CD4-positive, alpha-beta memory T cell (primary cell): Measurements from ENCODE around the gene PGAM2. TPM values are rescaled to one million over a fixed set of nuclear protein-coding genes. Genes with fewer than 3 reads are reported as not detected.
A peak's percentile ranks its signal among the peaks of the same experiment; 100 is the strongest.

Source experiments
- CTCF ChIA-PET: fragments of 350-600 bp; sonication (Branson Sonifier 250); formaldehyde crosslinking; loops from one replicate; lab custom pipeline; 2021; ENCODE audit warnings: inconsistent platforms; ENCODE audit not compliant: partially characterized antibody; lab: Charles Lee
- POLR2A ChIA-PET: fragments of 350-600 bp; sonication (Branson Sonifier 250); formaldehyde crosslinking; loops from one replicate; lab custom pipeline; 2021; ENCODE audit not compliant: partially characterized antibody; lab: Charles Lee
- DNase-seq, 5 donors: peaks; one replicate each; pipeline versions ENCODE4 v3.0.0 to v3.0.0-alpha.2; 2020 to 2022; ENCODE audit warnings: mixed read lengths in 1 of 5
- H3K27ac ChIP-seq: one replicate; pipeline ENCODE4 v1.7.0; 2013; ENCODE audit warnings: low read depth, low read length
- H3K27me3 ChIP-seq: 2 replicates; pipeline ENCODE4 v1.7.0; 2013; ENCODE audit warnings: mild to moderate bottlenecking, low read length, moderate library complexity; ENCODE audit not compliant: insufficient read depth
- H3K36me3 ChIP-seq: 2 replicates; pipeline ENCODE4 v1.7.0; 2013; ENCODE audit warnings: mild to moderate bottlenecking, low read length, moderate library complexity; ENCODE audit not compliant: insufficient read depth
- H3K4me1 ChIP-seq: 2 replicates; pipeline ENCODE4 v1.7.0; 2013; ENCODE audit warnings: mild to moderate bottlenecking, low read length, moderate library complexity; ENCODE audit not compliant: insufficient read depth
- H3K4me3 ChIP-seq, 2 donors: one replicate each; pipeline ENCODE4 v1.7.0; 2013; ENCODE audit warnings: low read length in 2 of 2, mild to moderate bottlenecking in 1 of 2
- H3K9me3 ChIP-seq, 2 donors: one replicate each; pipeline ENCODE4 v1.7.0; 2013; ENCODE audit warnings: low read length in 2 of 2, control low read depth in 1 of 2; ENCODE audit not compliant: control insufficient read depth in 1 of 2
- H3K27ac Mint-ChIP-seq, 7 donors: one replicate each; pipeline ENCODE4 v1.8.0; 2020 to 2021; ENCODE audit warnings: mixed read lengths in 7 of 7, mild to moderate bottlenecking in 6 of 7, inconsistent platforms in 3 of 7, moderate library complexity in 3 of 7
- H3K27me3 Mint-ChIP-seq, 2 donors: one replicate each; pipeline ENCODE4 v1.8.0; 2020 to 2021; ENCODE audit warnings: mixed read lengths in 2 of 2
- H3K36me3 Mint-ChIP-seq, 2 donors: one replicate each; pipeline ENCODE4 v1.8.0; 2020 to 2021; ENCODE audit warnings: mixed read lengths in 2 of 2, inconsistent platforms in 1 of 2, mild to moderate bottlenecking in 1 of 2
- H3K4me1 Mint-ChIP-seq, 4 donors: one replicate each; pipeline ENCODE4 v1.8.0; 2020 to 2021; ENCODE audit warnings: mixed read lengths in 4 of 4, mild to moderate bottlenecking in 1 of 4
- H3K4me3 Mint-ChIP-seq, 8 donors: one replicate each; pipeline ENCODE4 v1.8.0; 2020 to 2021; ENCODE audit warnings: mixed read lengths in 8 of 8, mild to moderate bottlenecking in 7 of 8, moderate library complexity in 6 of 8, inconsistent platforms in 3 of 8
- H3K9me3 Mint-ChIP-seq, 8 donors: one replicate each; pipeline ENCODE4 v1.8.0; 2020 to 2021; ENCODE audit warnings: mixed read lengths in 8 of 8, mild to moderate bottlenecking in 5 of 8, inconsistent platforms in 3 of 8, moderate library complexity in 1 of 8
- intact Hi-C: fragments of 100-400 bp; cut with micrococcal nuclease; formaldehyde crosslinking; loops from one replicate; pipeline ENCODE4 v1.15.1; 2023
- polyA plus RNA-seq, 2 donors: library from polyadenylated mRNA; unstranded; fragments of 300-500 nt; fragmentation: Illumina TruSeq; gene quantifications; one replicate each; pipeline ENCODE4 v1.2.3, GENCODE V29; 2021
- total RNA-seq, 2 experiments: library from RNA; stranded (reverse); gene quantifications; one replicate each; pipeline ENCODE4 v1.2.3, GENCODE V29; 2021

Gene PGAM2
- total and polyA plus RNA-seq, 4 experiments from 2014 or later: 1.1 to 1.5 TPM; not detected in 2

- no peak overlapping the region for H3K27ac ChIP-seq
- Mint-ChIP-seq H3K4me3 (peak overlapping the region in 5 of 8 donors; percentile 25 to 61 (median 36)), H3K27me3 (no peaks in the 10 kb centered on the region), H3K36me3 (peaks cover 47 to 67% of the 10 kb centered on the region in 2 donors), H3K9me3 (no peaks in the 10 kb centered on the region), H3K27ac (peak overlapping the region in 6 of 7 donors; percentile 19 to 79 (median 69)), H3K4me1 (peaks cover 37 to 79% (median 63%) of the 10 kb centered on the region in 4 donors)
- no peaks in the 10 kb centered on the region for H3K9me3 ChIP-seq
- CTCF ChIA-PET: interaction anchor here (0.9 kb wide), 1 partner anchor 21 kb away, joined by 3 read pairs; no protein-coding TSS in a partner anchor
- H3K4me3 ChIP-seq: no peak overlapping the region
- peaks cover 62% of the 10 kb centered on the region for H3K4me1 ChIP-seq
- POLR2A ChIA-PET: interaction anchor here (1.0 to 11.9 kb wide), 2 partner anchors 14 to 29 kb away, joined by 3 to 119 read pairs; partner anchors contain the start of gene PGAM2
- intact Hi-C loops: no loop called here
- H3K27me3 ChIP-seq: no peaks in the 10 kb centered on the region
- no peak for DNase-seq
- H3K36me3 ChIP-seq: peaks cover 54% of the 10 kb centered on the region
Measured at GRCh38 chr7:44050915-44051560, 14.3 kb downstream of the PGAM2 start.

- H3K4me1 Mint-ChIP-seq: peaks cover 40 to 82% (median 67%) of the 10 kb centered on the region in 4 donors
Measured at GRCh38 chr7:44050121-44050914, 15.0 kb downstream of the PGAM2 start.

GRCh38 chr7:44048031-44048795 lies 17.2 kb downstream of the PGAM2 start:
- H3K27ac Mint-ChIP-seq: peak overlapping the region; percentile 25 to 94 (median 63)
- ChIA-PET POLR2A (interaction anchor here (11.9 kb wide), 1 partner anchor 17 kb away, joined by 119 read pairs; the partner anchor contains the start of gene PGAM2), CTCF (interaction anchor here (0.7 to 1.8 kb wide), 3 partner anchors 29 to 157 kb away, joined by 3 to 6 read pairs (median 4); no protein-coding TSS in a partner anchor)
- peak overlapping the region in 3 of 8 donors; percentile 17 to 93 (median 57) for H3K4me3 Mint-ChIP-seq
- H3K27me3 ChIP-seq: no peaks in the 10 kb centered on the region
- no peaks in the 10 kb centered on the region for H3K9me3 Mint-ChIP-seq
- H3K4me3 ChIP-seq: no peak overlapping the region
- H3K4me1 Mint-ChIP-seq: peaks cover 41 to 89% (median 76%) of the 10 kb centered on the region in 4 donors
- peak overlapping the region; percentile 8 for H3K27ac ChIP-seq
- H3K36me3 ChIP-seq: peaks cover 34% of the 10 kb centered on the region
- no peak for DNase-seq
- H3K36me3 Mint-ChIP-seq: peaks cover 38 to 64% of the 10 kb centered on the region in 2 donors
- H3K9me3 ChIP-seq: no peaks in the 10 kb centered on the region
- intact Hi-C loops: no loop called here
- peaks cover 75% of the 10 kb centered on the region for H3K4me1 ChIP-seq
- no peaks in the 10 kb centered on the region for H3K27me3 Mint-ChIP-seq

More at GRCh38 chr7:44050121-44050914, 15.0 kb downstream of the PGAM2 start:
- H3K27ac ChIP-seq: no peak overlapping the region
- no peaks in the 10 kb centered on the region for H3K9me3 ChIP-seq
- Mint-ChIP-seq H3K36me3 (peaks cover 42 to 67% of the 10 kb centered on the region in 2 donors), H3K4me3 (peak overlapping the region in 3 of 8 donors; percentile 17 to 31 (median 28)), H3K9me3 (no peaks in the 10 kb centered on the region), H3K27me3 (no peaks in the 10 kb centered on the region), H3K27ac (peak overlapping the region; percentile 58 to 80 (median 73))
- peaks cover 69% of the 10 kb centered on the region for H3K4me1 ChIP-seq
- intact Hi-C loops: no loop called here
- CTCF ChIA-PET: no interaction called here
- DNase-seq: no peak
- H3K4me3 ChIP-seq: no peak overlapping the region
- peaks cover 48% of the 10 kb centered on the region for H3K36me3 ChIP-seq
- POLR2A ChIA-PET: interaction anchor here (11.9 kb wide), 1 partner anchor 15 kb away, joined by 119 read pairs; the partner anchor contains the start of gene PGAM2
- H3K27me3 ChIP-seq: no peaks in the 10 kb centered on the region

- intact Hi-C loops: no loop called here
- H3K4me3 Mint-ChIP-seq: peak overlapping the region; percentile 89 to 96 (median 93)
Measured at GRCh38 chr7:44046321-44047061, 18.9 kb downstream of the PGAM2 start.

GRCh38 chr7:44045226-44046014 lies 19.9 kb downstream of the PGAM2 start:
- Histone ChIP-seq H3K27me3 (no peaks in the 10 kb centered on the region), H3K4me1 (peaks cover 65% of the 10 kb centered on the region), H3K36me3 (peaks cover 10% of the 10 kb centered on the region), H3K27ac (peak overlapping the region; percentile 96), H3K4me3 (peak overlapping the region; percentile 89 to 94), H3K9me3 (no peaks in the 10 kb centered on the region)
- no peak for DNase-seq
- CTCF ChIA-PET: interaction anchor here (1.1 to 2.9 kb wide), 3 partner anchors 19 to 36 kb away, joined by 4 to 15 read pairs (median 5); no protein-coding TSS in a partner anchor
- Mint-ChIP-seq H3K36me3 (peaks cover 18 to 40% of the 10 kb centered on the region in 2 donors), H3K4me1 (peaks cover 32 to 74% (median 59%) of the 10 kb centered on the region in 4 donors), H3K27me3 (no peaks in the 10 kb centered on the region), H3K4me3 (peak overlapping the region; percentile 89 to 96 (median 93)), H3K9me3 (no peaks in the 10 kb centered on the region), H3K27ac (peak overlapping the region; percentile 94 to 98 (median 96))
- intact Hi-C loops: no loop called here
- POLR2A ChIA-PET: interaction anchor here (1.0 to 11.9 kb wide), 7 partner anchors 8 to 445 kb away, joined by 3 to 119 read pairs (median 10); partner anchors contain the start of genes NUDCD3 and PGAM2

More at GRCh38 chr7:44046321-44047061, 18.9 kb downstream of the PGAM2 start:
- Mint-ChIP-seq H3K4me1 (peaks cover 39 to 78% (median 65%) of the 10 kb centered on the region in 4 donors), H3K27ac (peak overlapping the region; percentile 94 to 98 (median 96)), H3K27me3 (no peaks in the 10 kb centered on the region), H3K36me3 (peaks cover 27 to 51% of the 10 kb centered on the region in 2 donors), H3K9me3 (no peaks in the 10 kb centered on the region)
- peaks cover 21% of the 10 kb centered on the region for H3K36me3 ChIP-seq
- H3K27me3 ChIP-seq: no peaks in the 10 kb centered on the region
- peak overlapping the region in 1 of 2 donors; percentile 89 for H3K4me3 ChIP-seq
- POLR2A ChIA-PET: interaction anchor here (0.6 to 11.9 kb wide), 3 partner anchors 10 to 53 kb away, joined by 3 to 119 read pairs (median 7); partner anchors contain the start of gene PGAM2
- H3K27ac ChIP-seq: peak overlapping the region; percentile 96
- no peaks in the 10 kb centered on the region for H3K9me3 ChIP-seq
- CTCF ChIA-PET: interaction anchor here (2.9 kb wide), 1 partner anchor 27 kb away, joined by 15 read pairs; no protein-coding TSS in a partner anchor
- peak; percentile 31 to 81 (median 44) for DNase-seq
- H3K4me1 ChIP-seq: peaks cover 71% of the 10 kb centered on the region
